Forelimb muscle (tissue), 1 donor: ENCODE measurements around the gene DDX31. TPM values are rescaled to one million over a fixed set of nuclear protein-coding genes. Genes with fewer than 3 reads are reported as not detected.
A peak's percentile ranks its signal among the peaks of the same experiment; 100 is the strongest.

Experiments
- DNase-seq: peaks from one replicate; pipeline ENCODE4 v3.0.0-alpha.2; 2013; ENCODE audit warnings: low read depth
- polyA plus RNA-seq: library from polyadenylated mRNA; unstranded; fragments of 120-200 nt; gene quantifications from one replicate; pipeline ENCODE4 v1.2.1, GENCODE V29; 2013; ENCODE audit not compliant: insufficient read length

DDX31 gene
- polyA plus RNA-seq, 1 donor, result 8.9 TPM

GRCh38 chr9:132547976-132548730 lies 121.6 kb downstream of the DDX31 start:
- no peak for DNase-seq

- no peak for DNase-seq
These were observed 122.3 kb downstream of the DDX31 start for GRCh38 chr9:132547436-132547835.

GRCh38 chr9:132547052-132547431 lies 122.7 kb downstream of the DDX31 start:
- DNase-seq, result no peak

GRCh38 chr9:132546148-132547051 lies 123.4 kb downstream of the DDX31 start:
- DNase-seq, result peak; percentile 5

- no peak for DNase-seq
These were observed 124.2 kb downstream of the DDX31 start for GRCh38 chr9:132545578-132545977.

GRCh38 chr9:132543960-132544359 lies 125.8 kb downstream of the DDX31 start:
- no peak for DNase-seq

GRCh38 chr9:132543251-132543650 lies 126.5 kb downstream of the DDX31 start:
- DNase-seq, result no peak

Other genes starting within 250 kb of the DDX31 start
- not detected for gene BARHL1, start 87.4 kb downstream of the DDX31 start, polyA plus RNA-seq
- gene GTF3C4, start 481 bp upstream of the DDX31 start, polyA plus RNA-seq, result 13.2 TPM
- 0.37 TPM for gene AK8, start 208.3 kb upstream of the DDX31 start, polyA plus RNA-seq
- 2.3 TPM for gene SPACA9, start 208.9 kb upstream of the DDX31 start, polyA plus RNA-seq